ENCODE results near the gene UQCC2.

UQCC2 gene

GRCh38 chr6:33725222-33725621, 13.7 kb upstream of the UQCC2 start:
- no peak for TF ChIP-seq CTCF (IDR thresholded peaks at IDR 0.05; ENCODE audit: extremely low read depth, missing control alignments)
- DNase-seq (ENCODE audit: low spot score), result no peak

- TF ChIP-seq CTCF (IDR thresholded peaks at IDR 0.05; ENCODE audit: extremely low read depth, missing control alignments), result no peak
- DNase-seq (ENCODE audit: low spot score), result no peak
These were observed 12.9 kb upstream of the UQCC2 start for GRCh38 chr6:33724102-33725023.

- TF ChIP-seq CTCF (IDR thresholded peaks at IDR 0.05; ENCODE audit: extremely low read depth, missing control alignments), result no peak
- no peak for DNase-seq (ENCODE audit: low spot score)
These were observed 12.0 kb upstream of the UQCC2 start for GRCh38 chr6:33723371-33724085.

GRCh38 chr6:33722103-33722623, 10.7 kb upstream of the UQCC2 start:
- DNase-seq (ENCODE audit: low spot score), result no peak
- no peak for TF ChIP-seq CTCF (IDR thresholded peaks at IDR 0.05; ENCODE audit: extremely low read depth, missing control alignments)

GRCh38 chr6:33721508-33721907, 10.0 kb upstream of the UQCC2 start:
- no peak for DNase-seq (ENCODE audit: low spot score)
- TF ChIP-seq CTCF (IDR thresholded peaks at IDR 0.05; ENCODE audit: extremely low read depth, missing control alignments), result no peak

- DNase-seq (ENCODE audit: low spot score), result no peak
- no peak for TF ChIP-seq CTCF (IDR thresholded peaks at IDR 0.05; ENCODE audit: extremely low read depth, missing control alignments)
These were observed 9.5 kb upstream of the UQCC2 start for GRCh38 chr6:33720998-33721397.
